DOHH2 (cell line): Measurements from ENCODE around the gene OAS2.

Source experiments
- H3F3A ChIP-seq: fragments of 200-600 bp; sonication (generic), shearing (Covaris generic); 2 replicates; pipeline ENCODE4 v1.6.0; 2016; ENCODE audit warnings: antibody characterized with exemption, mild to moderate bottlenecking; ENCODE audit not compliant: control insufficient read depth, insufficient read depth
- H3K27ac ChIP-seq: fragments of 200-600 bp; sonication (generic); 2 replicates; pipeline ENCODE4 v1.5.1; 2014; ENCODE audit warnings: low read depth, mild to moderate bottlenecking, low read length, moderate library complexity
- H3K27me3 ChIP-seq: fragments of 200-600 bp; sonication (generic); 2 replicates; pipeline ENCODE4 v1.6.1; 2014; ENCODE audit warnings: mild to moderate bottlenecking, low read length, mixed read lengths; ENCODE audit not compliant: control insufficient read depth
- H3K36me3 ChIP-seq: fragments of 200-600 bp; sonication (generic); 2 replicates; pipeline ENCODE4 v1.6.1; 2014; ENCODE audit warnings: mild to moderate bottlenecking, low read length, moderate library complexity, mixed read lengths; ENCODE audit not compliant: control insufficient read depth
- H3K4me1 ChIP-seq: fragments of 200-600 bp; sonication (generic); 2 replicates; pipeline ENCODE4 v1.6.1; 2014; ENCODE audit warnings: mild to moderate bottlenecking, low read length, mixed read lengths; ENCODE audit not compliant: control insufficient read depth
- H3K4me2 ChIP-seq: fragments of 200-600 bp; sonication (generic); 2 replicates; pipeline ENCODE4 v1.6.0; 2014; ENCODE audit warnings: mild to moderate bottlenecking, low read length, moderate library complexity
- H3K4me3 ChIP-seq: fragments of 200-600 bp; sonication (generic); 2 replicates; pipeline ENCODE4 v1.5.1; 2014; ENCODE audit warnings: mild to moderate bottlenecking, low read length, mixed read lengths
- H3K79me2 ChIP-seq: fragments of 200-600 bp; sonication (generic); 2 replicates; pipeline ENCODE4 v1.6.1; 2014; ENCODE audit warnings: mild to moderate bottlenecking, low read length, mixed read lengths; ENCODE audit not compliant: control insufficient read depth
- H3K9me2 ChIP-seq: fragments of 200-600 bp; sonication (generic); replicated peaks from 2 replicates; pipeline ENCODE4 v1.6.1; 2014; ENCODE audit warnings: mild to moderate bottlenecking, low read length, mixed read lengths; ENCODE audit not compliant: control insufficient read depth
- H3K9me3 ChIP-seq: fragments of 200-600 bp; sonication (generic); 2 replicates; pipeline ENCODE4 v1.6.1; 2014; ENCODE audit warnings: antibody characterized with exemption, low read length, mixed read lengths; ENCODE audit not compliant: control insufficient read depth, insufficient read depth
- H4K20me1 ChIP-seq: fragments of 200-600 bp; sonication (generic); 2 replicates; pipeline ENCODE4 v1.6.0; 2014; ENCODE audit warnings: low read depth, mild to moderate bottlenecking, antibody characterized with exemption, low read length, moderate library complexity; ENCODE audit not compliant: control insufficient read depth, insufficient read depth
- CTCF ChIP-seq: fragments of 200-600 bp; sonication (generic); IDR thresholded peaks from one replicate; pipeline ENCODE4 v1.5.1; 2014; ENCODE audit warnings: antibody characterized with exemption, mild to moderate bottlenecking, low read depth, low read length; ENCODE audit not compliant: poor library complexity, severe bottlenecking
- EZH2phosphoT487 ChIP-seq: fragments of 200-600 bp; sonication (generic); IDR thresholded peaks from 2 replicates; pipeline ENCODE4 v1.6.1; 2017; ENCODE audit warnings: borderline replicate concordance, mild to moderate bottlenecking, antibody characterized with exemption, low read length, moderate library complexity, mixed read lengths

Gene OAS2

GRCh38 chr12:113006206-113006605, 27.9 kb downstream of the OAS2 start:
- H3K79me2 ChIP-seq = no peaks in the 10 kb centered on the region
- H3K9me2 ChIP-seq = no peaks in the 10 kb centered on the region
- peaks cover 1% of the 10 kb centered on the region; the same call in 1 of the 2 replicates for H3K9me3 ChIP-seq
- H3K36me3 ChIP-seq = no peaks in the 10 kb centered on the region
- no peak overlapping the region for H3K4me2 ChIP-seq
- no peaks in the 10 kb centered on the region for H3K4me1 ChIP-seq
- no peaks in the 10 kb centered on the region for H3K27me3 ChIP-seq
- H4K20me1 ChIP-seq = no peaks in the 10 kb centered on the region
- H3K27ac ChIP-seq = no peak overlapping the region
- no peak overlapping the region for H3K4me3 ChIP-seq
- no peak for TF ChIP-seq EZH2phosphoT487
- TF ChIP-seq CTCF = no peak
- no peaks in the 10 kb centered on the region for H3F3A ChIP-seq

GRCh38 chr12:113006641-113007040, 28.3 kb downstream of the OAS2 start:
- Histone ChIP-seq H3K4me1 (no peaks in the 10 kb centered on the region), H3K36me3 (no peaks in the 10 kb centered on the region), H3K4me3 (no peak overlapping the region), H3F3A (no peaks in the 10 kb centered on the region), H3K27ac (no peak overlapping the region), H4K20me1 (no peaks in the 10 kb centered on the region), H3K9me3 (peaks cover 6% of the 10 kb centered on the region; the same call in 1 of the 2 replicates), H3K4me2 (no peak overlapping the region), H3K9me2 (no peaks in the 10 kb centered on the region), H3K79me2 (no peaks in the 10 kb centered on the region), H3K27me3 (no peaks in the 10 kb centered on the region)
- TF ChIP-seq EZH2phosphoT487 = no peak
- no peak for TF ChIP-seq CTCF

DNA sequence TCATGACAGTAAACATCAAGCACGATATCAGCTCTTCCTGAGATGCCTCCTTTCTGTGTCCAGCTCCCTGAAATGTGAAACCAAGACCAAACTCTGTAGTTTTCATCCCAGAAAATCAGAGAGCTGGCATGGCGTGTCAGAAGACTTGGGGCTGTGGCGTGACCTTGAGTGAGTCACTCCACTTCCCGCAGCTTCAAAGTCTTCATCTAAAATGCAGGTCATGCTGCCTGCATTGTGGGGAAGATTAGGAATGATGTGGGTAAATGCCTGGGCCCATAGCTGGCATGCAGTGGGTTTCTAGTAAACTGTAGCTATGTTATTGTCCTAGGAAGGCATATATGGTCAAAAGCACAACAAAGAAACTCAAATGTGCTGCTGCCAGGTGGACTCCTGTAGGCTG, 28.8 kb downstream of the OAS2 start:
- TF ChIP-seq CTCF (no peak), EZH2phosphoT487 (no peak)
- H3K4me3 ChIP-seq = no peak overlapping the region
- H3F3A ChIP-seq = no peaks in the 10 kb centered on the region
- no peaks in the 10 kb centered on the region for H3K79me2 ChIP-seq
- H4K20me1 ChIP-seq = no peaks in the 10 kb centered on the region
- no peaks in the 10 kb centered on the region for H3K36me3 ChIP-seq
- H3K27ac ChIP-seq = no peak overlapping the region
- H3K4me2 ChIP-seq = no peak overlapping the region
- H3K27me3 ChIP-seq = no peaks in the 10 kb centered on the region
- peaks cover 7% of the 10 kb centered on the region; the same call in 1 of the 2 replicates for H3K9me3 ChIP-seq
- H3K4me1 ChIP-seq = no peaks in the 10 kb centered on the region
- H3K9me2 ChIP-seq = no peaks in the 10 kb centered on the region

- H4K20me1 ChIP-seq = no peaks in the 10 kb centered on the region
- no peaks in the 10 kb centered on the region for H3K36me3 ChIP-seq
- TF ChIP-seq EZH2phosphoT487 (no peak), CTCF (no peak)
- no peaks in the 10 kb centered on the region for H3F3A ChIP-seq
- no peaks in the 10 kb centered on the region for H3K9me2 ChIP-seq
- H3K4me2 ChIP-seq = no peak overlapping the region
- H3K4me3 ChIP-seq = no peak overlapping the region
- H3K4me1 ChIP-seq = no peaks in the 10 kb centered on the region
- H3K9me3 ChIP-seq = peaks cover 7% of the 10 kb centered on the region; the same call in 1 of the 2 replicates
- H3K27me3 ChIP-seq = no peaks in the 10 kb centered on the region
- H3K27ac ChIP-seq = no peak overlapping the region
- H3K79me2 ChIP-seq = no peaks in the 10 kb centered on the region
These were observed 32.4 kb downstream of the OAS2 start for GRCh38 chr12:113010701-113011100.
